IMR-90 (cell line): ENCODE results near the gene LHPP. TPM values are rescaled to one million over a fixed set of nuclear protein-coding genes. Genes with fewer than 3 reads are reported as not detected.

Source experiments
- ATAC-seq: fragments of 200-7000 bp; cut with Tn5 transposase; 2 replicates; pipeline ENCODE4 v1.9.1; 2020; ENCODE audit warnings: low read depth, mild to moderate bottlenecking, moderate library complexity
- BruUV-seq: library from RNA; stranded (reverse); fragments of 400-500 nt; replicated peaks from 2 replicates; lab custom pipeline; 2021; lab: Mats Ljungman, UMichigan
- CTCF ChIA-PET: fragments of 300-600 bp; formaldehyde crosslinking; extraction: SDS; loops from one replicate; lab custom pipeline; 2021; ENCODE audit warnings: antibody characterized with exemption; lab: Yijun Ruan, JAX
- POLR2A ChIA-PET: fragments of 300-600 bp; sonication (Branson Sonifier 250); formaldehyde crosslinking; loops from one replicate; lab custom pipeline; 2022; ENCODE audit warnings: antibody characterized with exemption; ENCODE audit not compliant: unreplicated experiment; lab: Charles Lee
- DNase-seq: peaks from one replicate; pipeline ENCODE4 v3.0.0; 2013
- H2AFZ ChIP-seq: replicated peaks from 2 replicates; pipeline ENCODE3; 2013; ENCODE audit warnings: low read length, mild to moderate bottlenecking; ENCODE audit not compliant: poor library complexity
- H2AK5ac ChIP-seq: 2 replicates; pipeline ENCODE4 v1.6.1; 2013; ENCODE audit warnings: low read depth, low read length, inconsistent platforms
- H2AK9ac ChIP-seq: replicated peaks from 2 replicates; pipeline ENCODE3; 2013; ENCODE audit warnings: mild to moderate bottlenecking, low read depth, low read length, moderate library complexity; ENCODE audit not compliant: poor library complexity
- H2BK120ac ChIP-seq: 2 replicates; pipeline ENCODE4 v1.6.1; 2013; ENCODE audit warnings: low read depth, low read length, inconsistent platforms
- H2BK15ac ChIP-seq: 3 replicates; pipeline ENCODE4 v1.6.1; 2013; ENCODE audit warnings: low read depth, low read length, inconsistent platforms
- H2BK20ac ChIP-seq: 2 replicates; pipeline ENCODE4 v1.6.1; 2013; ENCODE audit warnings: low read depth, mild to moderate bottlenecking, inconsistent platforms, low read length, moderate library complexity
- H2BK5ac ChIP-seq: 2 replicates; pipeline ENCODE4 v1.6.1; 2013; ENCODE audit warnings: mild to moderate bottlenecking, low read depth, low read length, inconsistent platforms; ENCODE audit not compliant: poor library complexity, severe bottlenecking
- H3K14ac ChIP-seq: replicated peaks from 2 replicates; pipeline ENCODE4 v1.6.1; 2013; ENCODE audit warnings: low read depth, low read length, inconsistent platforms
- H3K18ac ChIP-seq: 2 replicates; pipeline ENCODE4 v1.6.1; 2013; ENCODE audit warnings: low read depth, low read length, control low read depth
- H3K23ac ChIP-seq: 2 replicates; pipeline ENCODE4 v1.6.1; 2013; ENCODE audit warnings: low read depth, low read length, inconsistent platforms
- H3K27ac ChIP-seq: 2 replicates; pipeline ENCODE4 v1.5.1; 2013; ENCODE audit warnings: mild to moderate bottlenecking, control low read depth, low read length; ENCODE audit not compliant: insufficient read depth
- H3K27me3 ChIP-seq: 2 replicates; pipeline ENCODE4 v1.6.1; 2013; ENCODE audit warnings: low read length; ENCODE audit not compliant: control insufficient read depth, insufficient read depth
- H3K36me3 ChIP-seq: 2 replicates; pipeline ENCODE4 v1.6.1; 2013; ENCODE audit warnings: low read length, mixed read lengths; ENCODE audit not compliant: control insufficient read depth, insufficient read depth
- H3K4ac ChIP-seq: 2 replicates; pipeline ENCODE4 v1.6.1; 2013; ENCODE audit warnings: low read depth, low read length, inconsistent platforms
- H3K4me1 ChIP-seq: 2 replicates; pipeline ENCODE4 v1.6.1; 2013; ENCODE audit warnings: low read length, mixed read lengths; ENCODE audit not compliant: control insufficient read depth, insufficient read depth
- H3K4me2 ChIP-seq: 2 replicates; pipeline ENCODE4 v1.6.1; 2013; ENCODE audit warnings: low read depth, mild to moderate bottlenecking, control low read depth, low read length, moderate library complexity
- H3K4me3 ChIP-seq: 2 replicates; pipeline ENCODE4 v1.5.1; 2013; ENCODE audit warnings: low read depth, mild to moderate bottlenecking, control low read depth, low read length, moderate library complexity; ENCODE audit not compliant: insufficient read depth
- H3K56ac ChIP-seq: 2 replicates; pipeline ENCODE4 v1.6.1; 2013; ENCODE audit warnings: low read length, inconsistent platforms; ENCODE audit not compliant: insufficient read depth; ENCODE audit errors: extremely low read depth
- H3K79me1 ChIP-seq, 2 experiments: 2 replicates each; pipeline ENCODE4 v1.6.1; 2013; ENCODE audit warnings: low read length in 2 of 2, inconsistent platforms in 1 of 2, low read depth in 1 of 2
- H3K9ac ChIP-seq: 2 replicates; pipeline ENCODE4 v1.6.1; 2013; ENCODE audit warnings: low read depth, low read length, control low read depth
- H3K9me1 ChIP-seq: 2 replicates; pipeline ENCODE4 v1.6.1; 2013; ENCODE audit warnings: low read length, inconsistent platforms; ENCODE audit not compliant: insufficient read depth
- H3K9me3 ChIP-seq: 2 replicates; pipeline ENCODE4 v1.6.1; 2013; ENCODE audit warnings: low read length; ENCODE audit not compliant: control insufficient read depth, insufficient read depth
- H4K20me1 ChIP-seq: 2 replicates; pipeline ENCODE4 v1.6.1; 2013; ENCODE audit warnings: low read length, inconsistent platforms; ENCODE audit not compliant: insufficient read depth
- H4K5ac ChIP-seq: 2 replicates; pipeline ENCODE4 v1.6.1; 2013; ENCODE audit warnings: mild to moderate bottlenecking, low read depth, low read length, control low read depth
- H4K8ac ChIP-seq, 2 experiments: 2 replicates each; pipeline ENCODE4 v1.6.1; 2013; ENCODE audit warnings: low read depth in 2 of 2, low read length in 2 of 2, control low read depth in 1 of 2, inconsistent platforms in 1 of 2
- H4K91ac ChIP-seq: 2 replicates; pipeline ENCODE4 v1.6.1; 2013; ENCODE audit warnings: low read depth, low read length, inconsistent platforms; ENCODE audit not compliant: insufficient read depth
- BHLHE40 ChIP-seq: fragments of 150-350 bp; IDR thresholded peaks from 2 replicates; pipeline ENCODE4 v1.6.1; 2016; ENCODE audit warnings: mild to moderate bottlenecking, low read depth, low read length
- CEBPB ChIP-seq: IDR thresholded peaks from 2 replicates; pipeline ENCODE4 v1.6.1; 2012; ENCODE audit warnings: low read depth, low read length, improper control_type of control experiment
- CHD1 ChIP-seq: IDR thresholded peaks from 2 replicates; pipeline ENCODE4 v1.6.1; 2012; ENCODE audit warnings: low read depth, low read length, improper control_type of control experiment
- CTCF ChIP-seq: conservative IDR thresholded peaks from 2 replicates; pipeline ENCODE4 v1.5.1; 2012; ENCODE audit warnings: mild to moderate bottlenecking, low read depth, low read length, improper control_type of control experiment
- ELK1 ChIP-seq: fragments of 150-350 bp; IDR thresholded peaks from 2 replicates; pipeline ENCODE4 v1.6.1; 2016; ENCODE audit warnings: low read depth, mild to moderate bottlenecking, low read length, moderate library complexity, borderline replicate concordance
- FOS ChIP-seq: fragments of 150-350 bp; IDR thresholded peaks from 2 replicates; pipeline ENCODE4 v1.6.1; 2016; ENCODE audit warnings: low read depth, low read length
- MAFK ChIP-seq: IDR thresholded peaks from 2 replicates; pipeline ENCODE4 v1.6.1; 2012; ENCODE audit warnings: low read depth, low read length, improper control_type of control experiment
- MAZ ChIP-seq: IDR thresholded peaks from 2 replicates; pipeline ENCODE4 v1.6.1; 2012; ENCODE audit warnings: low read depth, mild to moderate bottlenecking, low read length, improper control_type of control experiment, moderate library complexity, borderline replicate concordance
- POLR2A ChIP-seq: IDR thresholded peaks from 2 replicates; pipeline ENCODE4 v1.6.1; 2012; ENCODE audit warnings: mild to moderate bottlenecking, low read depth, low read length
- RAD21 ChIP-seq: IDR thresholded peaks from 2 replicates; pipeline ENCODE4 v1.6.1; 2012; ENCODE audit warnings: low read length, improper control_type of control experiment
- RCOR1 ChIP-seq: IDR thresholded peaks from 2 replicates; pipeline ENCODE4 v1.6.1; 2012; ENCODE audit warnings: mild to moderate bottlenecking, low read length, improper control_type of control experiment; ENCODE audit not compliant: insufficient replicate concordance
- RFX5 ChIP-seq: IDR thresholded peaks from 2 replicates; pipeline ENCODE4 v1.8.0; 2012; ENCODE audit warnings: low read depth, mild to moderate bottlenecking, low read length, moderate library complexity
- SMC3 ChIP-seq: fragments of 150-350 bp; IDR thresholded peaks from 2 replicates; pipeline ENCODE4 v1.6.1; 2016; ENCODE audit warnings: low read depth, mild to moderate bottlenecking, antibody characterized with exemption, low read length, moderate library complexity
- USF2 ChIP-seq: fragments of 150-350 bp; IDR thresholded peaks from 2 replicates; pipeline ENCODE4 v1.6.1; 2017; ENCODE audit warnings: mild to moderate bottlenecking, antibody characterized with exemption, low read length, low read depth
- WGBS, 2 experiments: methylation state at CpG; one replicate each; pipeline versions ENCODE4 v1.1.5 to v1.1.7; 2013; ENCODE audit warnings: missing lambda C conversion rate in 2 of 2; ENCODE audit not compliant: insufficient read length in 1 of 2; ENCODE audit errors: extremely low coverage in 2 of 2; 5-methylcytosine and 5-hydroxymethylcytosine counted together
- dilution Hi-C: fragments of 300-500 bp; cut with HindIII; formaldehyde crosslinking; loops from one replicate; pipeline ENCODE4 v1.14.3; 2018; ENCODE audit warnings: low sequenced_read_pairs; ENCODE audit not compliant: unreplicated experiment
- in situ Hi-C: fragments of 300-500 bp; cut with MboI; formaldehyde crosslinking; loops from 3 replicates; pipeline ENCODE4 v1.14.3; 2019; ENCODE audit warnings: low sequenced_read_pairs, inconsistent platforms, mixed read lengths
- intact Hi-C: fragments of 100-400 bp; cut with micrococcal nuclease; formaldehyde crosslinking; loops from 2 replicates; pipeline ENCODE4 v1.10.0; 2022
- polyA plus RNA-seq, 3 experiments: library from polyadenylated mRNA; depleted of rRNA; stranded (reverse); fragments of >200 nt; gene quantifications; 2 replicates each; pipeline ENCODE4 v1.2.3, GENCODE V29; 2012; ENCODE audit warnings: low replicate concordance in 1 of 3
- total RNA-seq: library from RNA; depleted of rRNA; stranded (reverse); fragments of >200 nt; gene quantifications from 2 replicates; pipeline ENCODE4 v1.2.3, GENCODE V29; 2012

The LHPP gene
- total and polyA plus RNA-seq, 2 of the 4 experiments (the other 2 are of a cell fraction): 2.7 to 8.3 TPM

GRCh38 chr10:124517461-124517860 is 55.8 kb downstream of the LHPP start:
- no peaks in the 10 kb centered on the region for H3K9me1 ChIP-seq
- TF ChIP-seq POLR2A (no peak), SMC3 (no peak), MAFK (no peak), FOS (no peak), ELK1 (no peak), RFX5 (no peak), MAZ (no peak), RCOR1 (no peak), CTCF (no peak), CEBPB (no peak), USF2 (no peak), CHD1 (no peak), RAD21 (no peak), BHLHE40 (no peak)
- no peak overlapping the region for H4K5ac ChIP-seq
- peaks cover 2% of the 10 kb centered on the region; the same call in 1 of the 2 replicates for H3K27me3 ChIP-seq
- dilution Hi-C loops: no loop called here
- no peak overlapping the region for H2AFZ ChIP-seq
- H2BK5ac ChIP-seq: no peak overlapping the region
- H4K8ac ChIP-seq: no peak overlapping the region
- intact Hi-C loops: loop anchor here (10.0 kb wide), 1 partner anchor 1877 kb away; no protein-coding TSS in a partner anchor
- H2BK120ac ChIP-seq: no peak overlapping the region
- H3K23ac ChIP-seq: no peak overlapping the region
- CTCF ChIA-PET: no interaction called here
- 54% methylated on average over 3 of the region's 6 CpGs; no CpG with 5 or more reads in 1 of the 2 experiments for WGBS, 2 experiments
- no peak overlapping the region for H3K27ac ChIP-seq
- H3K14ac ChIP-seq: no peak overlapping the region
- H4K91ac ChIP-seq: no peak overlapping the region
- no peak for ATAC-seq
- H3K18ac ChIP-seq: no peak overlapping the region
- no peak overlapping the region for H3K4me3 ChIP-seq
- H3K4ac ChIP-seq: no peak overlapping the region
- DNase-seq: no peak
- no peak overlapping the region for H3K4me2 ChIP-seq
- no peaks in the 10 kb centered on the region for H3K79me1 ChIP-seq
- no peak overlapping the region for H2AK5ac ChIP-seq
- in situ Hi-C loops: no loop called here
- POLR2A ChIA-PET: no interaction called here
- H3K9ac ChIP-seq: no peak overlapping the region
- H3K4me1 ChIP-seq: no peaks in the 10 kb centered on the region; the same call in 1 of the 2 replicates
- no peaks in the 10 kb centered on the region for H4K20me1 ChIP-seq
- H2BK15ac ChIP-seq: no peak overlapping the region
- H3K56ac ChIP-seq: no peak overlapping the region
- H3K9me3 ChIP-seq: no peaks in the 10 kb centered on the region
- no peaks in the 10 kb centered on the region for H3K36me3 ChIP-seq
- BruUV-seq: no TSS peak
- H2BK20ac ChIP-seq: no peak overlapping the region
- no peak overlapping the region for H2AK9ac ChIP-seq
